NCI-H446 (cell line): ENCODE results near the gene WDR31.
"Not testable (repeated sequence)": the region's sequence is repeated elsewhere in the genome, so short reads cannot be mapped to it uniquely, and the experiment has no call there.

ENCODE experiments used
- DNase-seq, 2 experiments: peaks; one replicate each; lab custom pipeline; 2025; lab: John Stamatoyannopoulos, UW

The WDR31 gene

DNA sequence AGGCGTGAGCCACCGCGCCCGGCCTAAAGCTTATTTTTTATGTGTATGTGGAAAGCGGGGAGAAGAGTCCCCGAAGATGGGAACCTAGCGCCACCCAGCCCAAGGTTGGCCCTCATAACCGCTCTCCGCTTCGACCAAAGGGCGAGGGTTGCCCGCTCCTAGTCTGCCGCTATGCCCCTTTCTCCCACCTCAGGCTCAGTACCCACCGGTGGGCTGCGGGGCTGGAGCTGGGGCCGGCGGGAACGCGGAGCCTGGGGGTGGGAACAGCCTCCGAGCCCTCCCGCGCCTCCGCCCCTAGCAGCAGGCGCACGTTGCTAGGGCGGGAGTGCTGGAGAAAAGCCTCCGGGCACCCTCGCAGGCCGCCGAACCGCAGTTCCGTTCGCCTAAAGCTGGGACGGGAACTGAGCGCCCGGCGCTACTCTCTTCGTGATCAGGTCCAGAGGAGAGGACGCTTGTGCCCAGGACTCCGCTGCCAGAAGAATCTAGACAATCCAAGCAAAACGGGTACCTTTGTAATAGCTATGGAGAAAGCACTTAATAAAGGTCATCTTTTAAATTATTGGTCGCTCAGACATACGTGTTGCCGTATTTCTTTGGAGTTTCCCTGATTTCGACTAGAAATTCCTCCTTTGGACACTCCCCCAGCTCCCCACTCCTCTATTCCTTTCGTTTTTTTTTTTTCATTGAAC lies at the start of gene WDR31:
TSS of gene WDR31 (minus strand) at position 265 of the 689 bp plus-strand sequence. CDS start 8,253 bp downstream, outside the sequence.
- peak; percentile 21 to 75 for DNase-seq

GRCh38 chr9:113389451-113389850 lies 49.4 kb upstream of the WDR31 start:
- DNase-seq, result no peak

- DNase-seq, result no peak
These were observed 48.8 kb upstream of the WDR31 start for GRCh38 chr9:113388833-113389232.

DNA sequence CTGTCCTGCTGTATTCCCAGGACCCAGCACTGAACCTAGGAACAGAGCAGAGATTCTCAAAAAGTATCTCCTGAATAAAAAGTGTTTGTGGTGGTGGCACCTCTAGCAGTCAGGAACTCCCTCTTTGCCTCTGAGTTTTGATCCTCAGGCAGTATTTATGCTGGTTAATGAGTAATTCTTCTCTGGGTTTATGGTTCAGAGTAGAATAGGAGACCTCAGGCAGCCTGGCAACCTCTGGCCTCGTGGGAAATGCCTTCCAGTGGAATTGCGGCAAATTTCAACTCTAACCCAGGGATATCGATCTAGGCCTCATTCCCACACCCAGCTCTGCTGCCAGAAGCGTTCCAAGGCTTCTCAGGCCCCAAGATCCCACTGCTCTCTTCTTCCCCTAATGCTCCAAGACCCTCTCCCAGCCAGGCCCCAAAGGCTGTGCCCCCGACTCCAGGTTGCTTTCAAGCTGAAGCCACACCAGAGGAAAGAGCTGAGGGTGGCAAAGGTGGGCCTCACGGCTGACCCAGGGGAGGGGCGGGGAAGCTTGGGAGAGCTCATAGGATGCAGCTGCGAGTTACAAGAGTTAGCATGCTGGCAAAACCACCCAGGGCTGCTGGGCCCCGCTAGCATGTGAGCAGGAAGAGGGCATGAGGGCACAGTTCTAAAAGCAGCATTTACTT lies 47.6 kb upstream of the WDR31 start:
- DNase-seq, result no peak

DNA sequence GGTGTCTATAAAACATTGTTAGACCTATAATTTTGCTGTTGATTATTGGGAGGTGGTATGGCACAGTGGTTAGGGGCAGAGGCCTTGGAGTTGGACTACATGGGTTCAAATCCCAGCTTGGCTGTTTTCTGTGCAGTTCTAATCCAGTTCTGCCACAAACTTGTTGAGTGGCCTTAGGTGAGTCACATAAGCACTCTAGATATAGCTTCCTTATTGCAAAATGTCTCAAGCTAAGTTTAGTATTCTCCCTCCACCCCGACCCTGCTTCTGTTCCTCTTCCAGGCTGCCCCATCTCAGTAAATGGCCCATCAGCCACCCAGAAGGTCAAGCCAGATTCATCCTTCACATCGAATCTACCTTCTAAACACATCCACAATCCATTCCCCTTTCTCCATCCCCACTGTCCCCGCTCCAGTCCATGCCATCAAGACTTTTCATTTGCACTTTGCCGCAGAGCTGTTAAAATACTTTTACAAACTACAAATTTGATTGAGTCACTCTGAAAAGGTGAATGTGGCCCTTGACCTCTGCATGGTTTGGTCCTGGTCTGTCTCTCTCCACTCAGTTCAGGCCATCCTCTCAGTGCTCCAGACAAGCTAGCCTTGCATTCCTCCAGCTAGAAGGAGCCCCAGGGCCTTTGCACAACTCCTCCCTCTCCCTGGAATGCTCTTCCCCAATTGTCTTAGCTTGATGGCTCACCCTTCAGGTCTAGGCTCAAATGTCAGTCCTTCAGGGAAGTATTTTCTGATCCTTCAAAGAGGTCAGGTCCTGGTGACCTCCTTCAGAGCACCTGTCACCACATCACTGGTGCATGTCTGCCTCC lies 46.7 kb upstream of the WDR31 start:
- DNase-seq, result no peak

DNA sequence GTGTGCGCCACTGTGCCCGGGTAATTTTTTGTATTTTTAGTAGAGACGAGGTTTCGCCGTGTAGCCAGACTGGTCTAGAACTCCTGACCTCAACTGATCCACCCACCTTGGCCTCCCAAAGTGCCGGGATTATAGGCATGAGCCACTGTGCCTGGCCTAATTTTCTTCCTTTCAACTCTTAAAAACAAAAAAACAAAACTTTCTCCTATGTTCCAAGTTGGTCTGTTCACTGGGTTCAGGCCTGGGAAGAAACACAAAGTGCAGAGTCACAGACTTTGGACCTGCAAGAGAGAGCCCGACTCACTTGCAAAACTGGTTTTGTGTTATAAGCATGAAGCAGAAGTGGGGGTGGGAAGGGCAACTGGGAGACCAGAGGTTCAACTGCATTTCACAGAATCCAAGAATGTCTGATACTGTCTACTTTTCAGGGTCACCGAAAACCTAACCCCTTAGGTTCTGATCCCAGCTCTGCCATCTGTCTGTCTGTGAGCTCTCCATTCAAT lies 41.9 kb upstream of the WDR31 start:
- DNase-seq, result no peak

DNA sequence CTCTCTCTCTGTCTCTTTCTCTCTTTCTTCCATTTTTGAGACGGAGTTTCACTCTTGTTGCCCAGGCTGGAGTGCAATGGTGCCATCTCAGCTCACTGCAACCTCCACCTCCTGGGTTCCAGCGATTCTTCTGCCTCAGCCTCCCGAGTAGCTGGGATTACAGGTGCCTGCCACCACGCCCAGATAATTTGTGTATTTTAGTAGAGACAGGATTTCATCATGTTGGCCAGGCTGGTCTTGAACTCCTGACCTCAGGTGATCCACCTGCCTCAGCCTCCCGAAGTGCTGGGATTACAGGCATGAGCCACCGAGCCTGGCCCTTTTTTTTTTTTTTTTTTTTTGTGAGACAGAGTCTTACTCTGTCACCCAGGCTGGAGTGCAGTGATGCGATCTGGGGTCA lies 41.4 kb upstream of the WDR31 start:
- not testable (repeated sequence) for DNase-seq

DNA sequence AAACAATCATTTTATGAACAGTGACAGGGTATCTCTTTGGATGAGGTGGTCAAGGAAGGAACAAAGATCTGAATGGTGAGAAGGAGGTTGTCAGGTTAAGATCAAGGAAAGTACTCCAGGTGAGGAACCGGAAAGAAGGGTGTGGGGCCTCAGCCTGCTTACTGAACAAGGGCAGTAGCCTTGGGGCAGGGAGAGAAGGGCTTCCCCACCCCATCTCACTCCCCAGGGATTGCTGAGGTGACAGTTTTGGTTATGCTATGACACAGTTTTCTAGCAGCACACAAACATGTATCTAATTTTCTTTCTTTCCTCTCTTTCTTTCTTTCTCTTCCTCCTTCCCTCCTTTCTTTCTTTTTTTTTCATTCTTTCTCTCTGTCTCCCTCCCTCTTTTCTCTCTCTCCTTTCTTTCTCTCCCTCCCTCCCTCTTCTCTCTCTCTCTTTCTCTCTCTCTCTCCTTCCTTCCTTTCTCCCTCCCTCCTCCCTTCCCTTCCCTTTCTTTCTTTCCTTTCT lies 40.8 kb upstream of the WDR31 start:
- DNase-seq, result no peak

GRCh38 chr9:113379829-113380210 lies 39.7 kb upstream of the WDR31 start:
- DNase-seq, result not testable (repeated sequence)

DNA sequence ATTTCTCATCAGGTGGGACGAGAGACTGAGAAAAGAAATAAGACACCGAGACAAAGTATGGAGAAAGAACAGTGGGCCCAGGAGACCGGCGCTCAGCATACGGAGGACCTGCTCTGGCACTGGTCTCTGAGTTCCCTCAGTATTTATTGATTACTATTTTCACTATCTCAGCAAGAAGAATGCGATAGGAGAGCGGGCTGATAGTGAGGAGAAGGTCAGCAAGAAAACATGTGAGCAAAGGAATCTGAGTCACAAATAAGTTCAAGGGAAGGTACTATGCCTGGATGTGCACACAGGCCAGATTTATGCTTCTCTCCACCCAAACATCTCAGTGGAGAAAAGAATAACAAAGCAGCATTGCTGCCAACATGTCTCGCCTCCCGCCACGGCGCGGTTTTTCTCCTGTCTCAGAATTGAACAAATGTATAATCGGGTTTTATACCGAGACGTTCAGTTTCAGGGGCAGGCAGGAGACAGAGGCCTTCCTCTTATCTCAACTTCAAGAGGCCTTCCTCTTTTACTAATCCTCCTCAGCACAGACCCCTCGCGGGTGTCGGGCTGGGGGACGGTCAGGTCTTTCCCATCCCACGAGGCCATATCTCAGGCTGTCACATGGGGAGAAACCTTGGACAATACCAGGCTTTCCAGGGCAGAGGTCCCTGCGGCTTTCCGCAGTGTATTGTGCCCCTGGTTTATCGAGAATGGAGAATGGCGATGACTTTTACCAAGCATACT lies 39.2 kb upstream of the WDR31 start:
- not testable (repeated sequence) for DNase-seq

- peak in 1 of 2 experiments; percentile 54 for DNase-seq
These were observed 36.8 kb upstream of the WDR31 start, which contains the start of gene HDHD3 for GRCh38 chr9:113376634-113377567. TSS of gene HDHD3 (minus strand) at chr9:113376986. CDS start at chr9:113374354, 2,632 bp downstream.

DNA sequence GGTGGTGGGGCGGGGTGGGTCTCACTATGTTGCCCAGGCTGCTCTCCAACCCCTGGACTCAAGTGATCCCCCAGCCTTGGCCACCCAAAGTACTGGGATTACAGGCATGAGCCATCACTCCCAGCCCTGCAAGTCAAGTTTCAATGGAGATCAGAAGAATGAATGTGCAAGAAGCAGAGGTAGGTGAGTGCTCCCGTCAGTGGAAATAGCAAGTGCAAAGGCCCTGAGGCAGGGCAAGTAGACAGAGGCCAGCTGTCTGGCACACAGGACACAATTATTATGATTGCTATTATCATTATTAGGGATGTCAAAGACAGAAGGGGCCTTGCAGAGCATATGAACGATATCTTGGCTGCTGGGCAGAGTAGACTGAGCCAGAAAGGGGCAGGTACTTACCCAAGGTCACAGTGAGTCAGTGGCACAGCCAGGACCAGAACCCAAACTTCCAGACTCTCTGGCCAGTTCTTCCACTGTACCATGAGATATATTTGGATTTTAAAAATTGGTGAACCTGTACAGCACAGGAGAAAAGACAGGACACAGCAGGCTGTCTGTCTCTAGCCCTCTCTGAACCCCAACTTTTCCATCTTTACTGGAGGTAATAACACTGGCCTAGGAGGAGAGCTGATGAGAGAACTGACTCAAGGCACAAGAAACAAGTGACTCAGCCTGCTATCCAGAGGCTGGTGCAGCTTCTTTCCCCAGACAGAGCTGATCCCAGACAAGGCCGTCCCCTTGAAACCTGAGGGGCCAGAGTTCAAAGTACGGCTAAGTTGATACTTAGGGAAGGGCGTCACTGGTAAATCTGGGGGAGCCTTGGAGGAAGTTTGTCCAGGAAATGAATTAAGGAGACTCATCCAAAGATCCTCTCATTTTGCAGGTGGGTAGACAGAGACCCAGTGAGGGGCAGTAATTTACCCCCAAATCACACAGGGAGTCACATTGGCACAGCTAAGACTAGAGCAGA lies 35.3 kb upstream of the WDR31 start:
- no peak for DNase-seq

DNA sequence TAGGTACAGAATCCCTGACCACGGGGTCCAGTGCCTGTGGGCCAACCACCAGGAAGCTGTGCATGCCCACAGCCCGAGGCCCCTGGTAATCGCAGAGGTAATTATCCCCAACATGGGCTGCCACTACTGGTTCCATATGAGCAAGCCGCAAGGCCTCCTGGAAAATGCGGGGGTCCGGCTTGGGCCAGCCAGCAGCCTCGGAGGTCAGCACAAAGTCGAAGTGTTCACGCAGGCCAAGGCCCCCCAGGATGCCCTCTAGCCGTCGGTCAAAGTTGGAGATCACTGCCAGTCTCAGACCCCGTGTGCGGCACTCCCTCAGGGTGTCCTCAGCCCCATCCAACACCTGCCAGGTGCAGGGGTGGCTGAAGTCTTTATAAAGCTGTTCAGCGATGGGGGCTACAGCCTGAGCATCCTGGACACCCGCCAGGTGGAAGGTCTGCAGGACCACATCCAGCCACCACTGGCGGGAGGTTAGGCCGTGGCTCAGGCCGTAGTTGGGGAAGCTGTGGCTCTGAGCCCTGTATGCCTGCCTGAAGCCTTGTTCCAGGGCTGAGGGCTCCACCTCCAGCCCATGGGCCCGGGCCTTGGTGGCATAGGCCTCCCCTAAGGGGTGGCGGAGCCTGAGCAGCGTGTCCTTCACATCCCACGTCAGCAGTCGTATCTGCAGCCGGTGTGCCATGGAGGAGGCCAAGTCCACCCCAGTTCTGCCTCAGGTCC lies 33.8 kb upstream of the WDR31 start:
- DNase-seq, result no peak

DNA sequence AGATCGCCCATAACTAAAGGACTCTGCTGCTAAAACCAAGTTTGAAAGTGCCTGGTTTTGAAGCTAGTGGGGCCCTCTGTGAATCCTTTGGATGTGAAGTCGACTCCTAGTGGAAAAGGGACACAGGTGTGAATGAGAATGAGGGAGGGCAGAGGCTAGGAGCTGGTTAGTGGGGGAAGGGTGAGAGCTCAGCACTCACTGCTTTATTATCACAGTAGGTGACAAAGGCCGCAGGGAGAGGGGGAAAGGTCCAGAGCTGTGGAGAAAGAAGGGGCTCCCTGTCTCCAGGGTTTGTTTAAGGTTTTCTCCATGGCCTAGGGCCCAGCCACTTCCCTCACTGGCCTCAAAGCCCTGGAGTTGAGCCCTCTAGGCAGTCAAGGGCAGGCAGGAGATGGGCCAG lies 33.2 kb upstream of the WDR31 start:
- DNase-seq, result no peak

DNA sequence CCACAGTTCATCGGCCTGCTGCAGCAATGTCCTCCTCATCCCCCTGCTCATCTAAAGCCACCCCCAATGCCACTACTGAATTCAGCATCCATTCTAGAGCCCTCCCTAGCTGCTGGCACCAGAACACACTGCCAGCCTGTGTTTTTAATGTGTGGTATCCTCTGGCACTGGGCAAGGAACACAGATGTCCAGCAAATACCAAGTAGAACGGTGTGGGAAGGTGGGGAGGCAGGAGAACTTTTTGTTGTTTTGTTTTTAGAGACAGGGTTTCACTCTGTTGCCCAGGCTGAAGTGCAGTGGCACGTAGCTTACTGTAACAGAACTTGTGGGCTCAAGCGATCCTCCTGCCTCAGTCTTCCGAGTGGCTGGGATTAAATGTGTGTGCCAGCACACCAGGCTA lies 32.0 kb upstream of the WDR31 start:
- no peak for DNase-seq

DNA sequence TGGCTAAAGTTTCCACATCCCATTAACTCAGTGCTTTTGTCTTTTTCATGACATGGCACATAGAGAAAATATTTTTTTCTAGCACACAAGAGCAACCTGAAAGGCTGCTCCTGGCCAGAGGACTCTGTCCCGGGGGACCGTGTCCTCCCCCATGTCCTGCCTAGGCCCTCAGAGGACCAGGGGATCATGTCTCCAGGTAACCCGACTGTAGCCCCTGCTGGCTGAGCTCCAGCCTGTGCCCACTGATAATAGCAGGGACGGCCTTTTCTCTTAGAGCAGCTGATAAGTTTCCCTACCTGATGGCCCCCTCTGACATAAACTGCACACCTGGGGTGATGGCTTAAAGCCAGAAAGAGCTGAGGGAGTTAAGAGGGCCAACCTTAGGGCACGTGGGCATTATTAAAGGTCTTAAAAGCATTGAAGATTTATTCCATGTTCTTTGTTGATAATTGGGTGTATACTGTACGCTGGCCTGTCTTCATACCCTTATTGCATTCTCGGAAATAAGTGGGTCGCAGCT lies 30.8 kb upstream of the WDR31 start:
- no peak for DNase-seq

GRCh38 chr9:113369855-113370140 lies 29.7 kb upstream of the WDR31 start:
- no peak for DNase-seq

GRCh38 chr9:113368982-113369854 lies 29.1 kb upstream of the WDR31 start:
- DNase-seq, result no peak
